Mucosa of stomach (tissue), 1 donor: ENCODE measurements around the gene MGRN1.

Experiments
- H3K27me3 ChIP-seq: one replicate; pipeline ENCODE4 v1.7.0; 2013; ENCODE audit warnings: mild to moderate bottlenecking, low read length; ENCODE audit not compliant: control insufficient read depth, insufficient read depth
- H3K36me3 ChIP-seq: one replicate; pipeline ENCODE4 v1.7.0; 2013; ENCODE audit warnings: low read length; ENCODE audit not compliant: control insufficient read depth, insufficient read depth
- H3K4me1 ChIP-seq: one replicate; pipeline ENCODE4 v1.7.0; 2013; ENCODE audit warnings: mild to moderate bottlenecking, low read length; ENCODE audit not compliant: control insufficient read depth, insufficient read depth
- H3K4me3 ChIP-seq: one replicate; pipeline ENCODE4 v1.7.0; 2013; ENCODE audit warnings: low read length
- H3K9ac ChIP-seq: one replicate; pipeline ENCODE4 v1.7.0; 2013; ENCODE audit warnings: mild to moderate bottlenecking, low read length, moderate library complexity
- H3K9me3 ChIP-seq: one replicate; pipeline ENCODE4 v1.7.0; 2013; ENCODE audit warnings: mild to moderate bottlenecking, low read length, moderate library complexity; ENCODE audit not compliant: control insufficient read depth
- donor health status: Pancreatic carcinoma.

MGRN1 gene

GRCh38 chr16:4683255-4684057 is 58.8 kb downstream of the MGRN1 start:
- no peak overlapping the region for H3K4me3 ChIP-seq
- peaks cover 45% of the 10 kb centered on the region for H3K4me1 ChIP-seq
- H3K9ac ChIP-seq, result no peak overlapping the region
- H3K27me3 ChIP-seq, result no peaks in the 10 kb centered on the region
- H3K36me3 ChIP-seq, result peaks cover 8% of the 10 kb centered on the region
- no peaks in the 10 kb centered on the region for H3K9me3 ChIP-seq

GRCh38 chr16:4684058-4684715 is 59.6 kb downstream of the MGRN1 start:
- no peaks in the 10 kb centered on the region for H3K27me3 ChIP-seq
- no peak overlapping the region for H3K9ac ChIP-seq
- peaks cover 38% of the 10 kb centered on the region for H3K4me1 ChIP-seq
- H3K4me3 ChIP-seq, result no peak overlapping the region
- no peaks in the 10 kb centered on the region for H3K9me3 ChIP-seq
- peaks cover 8% of the 10 kb centered on the region for H3K36me3 ChIP-seq

GRCh38 chr16:4684763-4685162 is 60.1 kb downstream of the MGRN1 start:
- Histone ChIP-seq H3K4me3 (no peak overlapping the region), H3K27me3 (no peaks in the 10 kb centered on the region), H3K36me3 (peaks cover 8% of the 10 kb centered on the region), H3K9ac (no peak overlapping the region), H3K4me1 (peaks cover 32% of the 10 kb centered on the region), H3K9me3 (no peaks in the 10 kb centered on the region)

- H3K4me1 ChIP-seq, result peaks cover 27% of the 10 kb centered on the region
- peaks cover 8% of the 10 kb centered on the region for H3K36me3 ChIP-seq
- H3K9ac ChIP-seq, result no peak overlapping the region
- no peaks in the 10 kb centered on the region for H3K27me3 ChIP-seq
- no peak overlapping the region for H3K4me3 ChIP-seq
- no peaks in the 10 kb centered on the region for H3K9me3 ChIP-seq
Observed at GRCh38 chr16:4685292-4685691, 60.7 kb downstream of the MGRN1 start.

- peaks cover 8% of the 10 kb centered on the region for H3K36me3 ChIP-seq
- H3K27me3 ChIP-seq, result no peaks in the 10 kb centered on the region
Observed at GRCh38 chr16:4685776-4686496, 61.3 kb downstream of the MGRN1 start.

GRCh38 chr16:4686497-4687210 is 62.0 kb downstream of the MGRN1 start:
- no peaks in the 10 kb centered on the region for H3K9me3 ChIP-seq
- peaks cover 8% of the 10 kb centered on the region for H3K36me3 ChIP-seq
- H3K4me1 ChIP-seq, result peaks cover 13% of the 10 kb centered on the region
- no peak overlapping the region for H3K9ac ChIP-seq
- no peak overlapping the region for H3K4me3 ChIP-seq
- no peaks in the 10 kb centered on the region for H3K27me3 ChIP-seq

More at GRCh38 chr16:4685776-4686496, 61.3 kb downstream of the MGRN1 start:
- Histone ChIP-seq H3K9ac (no peak overlapping the region), H3K9me3 (no peaks in the 10 kb centered on the region), H3K4me3 (no peak overlapping the region), H3K4me1 (peaks cover 21% of the 10 kb centered on the region)

- H3K9me3 ChIP-seq, result no peaks in the 10 kb centered on the region
- H3K4me3 ChIP-seq, result no peak overlapping the region
- H3K27me3 ChIP-seq, result no peaks in the 10 kb centered on the region
- peaks cover 8% of the 10 kb centered on the region for H3K36me3 ChIP-seq
- peaks cover 15% of the 10 kb centered on the region for H3K4me1 ChIP-seq
- H3K9ac ChIP-seq, result no peak overlapping the region
Observed at GRCh38 chr16:4687416-4687815, 62.8 kb downstream of the MGRN1 start.

GRCh38 chr16:4687946-4688673 is 63.5 kb downstream of the MGRN1 start:
- H3K4me3 ChIP-seq, result no peak overlapping the region
- peaks cover 15% of the 10 kb centered on the region for H3K4me1 ChIP-seq
- no peaks in the 10 kb centered on the region for H3K9me3 ChIP-seq
- H3K27me3 ChIP-seq, result no peaks in the 10 kb centered on the region
- no peak overlapping the region for H3K9ac ChIP-seq
- H3K36me3 ChIP-seq, result peaks cover 8% of the 10 kb centered on the region

- H3K36me3 ChIP-seq, result peaks cover 8% of the 10 kb centered on the region
- H3K4me1 ChIP-seq, result peaks cover 12% of the 10 kb centered on the region
- H3K9ac ChIP-seq, result no peak overlapping the region
- H3K4me3 ChIP-seq, result no peak overlapping the region
- H3K9me3 ChIP-seq, result no peaks in the 10 kb centered on the region
- H3K27me3 ChIP-seq, result no peaks in the 10 kb centered on the region
Observed at GRCh38 chr16:4688674-4689045, 64.0 kb downstream of the MGRN1 start.

- Histone ChIP-seq H3K27me3 (no peaks in the 10 kb centered on the region), H3K9me3 (no peaks in the 10 kb centered on the region), H3K9ac (no peak overlapping the region), H3K36me3 (peaks cover 4% of the 10 kb centered on the region), H3K4me1 (peaks cover 12% of the 10 kb centered on the region), H3K4me3 (no peak overlapping the region)
Observed at GRCh38 chr16:4689091-4689671, 64.6 kb downstream of the MGRN1 start.
